G401.6 (cell line): ENCODE measurements around the gene TUBGCP5.

Experiments
- FAIRE-seq: peaks from 2 replicates; lab custom pipeline; 2012; peaks lifted over from hg19 to GRCh38; lab: Jason Lieb, UNC

TUBGCP5 gene

DNA sequence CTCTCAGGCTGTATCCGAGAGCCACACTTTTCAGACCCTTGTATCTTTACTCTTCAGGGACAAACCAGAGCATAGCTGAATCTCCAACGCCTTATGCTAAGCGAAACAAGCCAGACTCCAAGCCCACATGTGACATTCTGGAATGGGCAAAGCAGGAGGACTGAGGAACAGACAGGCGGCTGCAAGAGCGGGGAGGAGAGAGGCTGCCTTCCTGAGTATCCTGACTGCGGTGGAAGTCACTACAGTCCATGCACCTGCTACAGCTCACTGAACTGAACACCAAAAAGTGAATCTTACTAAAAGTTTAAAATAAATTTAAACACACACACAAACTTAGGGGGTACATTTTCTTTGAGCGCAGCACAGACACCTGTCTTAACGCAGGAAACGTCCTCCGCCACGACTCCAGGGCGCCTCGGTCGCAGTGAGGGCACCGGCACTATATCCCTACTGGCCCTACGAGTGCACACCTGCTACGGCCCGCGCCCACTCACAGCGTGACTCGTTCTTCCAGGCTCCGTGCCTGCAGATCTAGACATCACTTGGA is 60.6 kb downstream of the TUBGCP5 start:
- FAIRE-seq, result no peak

DNA sequence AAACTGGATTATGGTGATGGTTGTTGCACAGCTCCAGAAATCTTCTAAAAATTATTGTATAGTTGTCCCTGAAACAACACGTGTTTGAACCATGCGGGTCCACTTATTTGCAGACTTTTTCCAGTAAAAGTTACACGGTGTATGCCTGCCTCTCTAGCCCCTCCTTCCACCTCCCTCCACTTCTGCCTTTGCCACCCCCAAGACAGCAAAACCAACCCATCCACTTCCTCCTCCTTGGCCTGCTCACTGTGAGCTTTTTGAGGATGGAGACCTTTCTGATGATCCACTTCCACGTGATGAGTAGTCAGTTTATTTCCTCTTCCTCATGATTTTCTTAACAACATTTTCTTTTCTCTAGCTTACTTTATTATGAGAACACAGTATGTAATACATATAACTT is 64.6 kb downstream of the TUBGCP5 start:
- no peak for FAIRE-seq

DNA sequence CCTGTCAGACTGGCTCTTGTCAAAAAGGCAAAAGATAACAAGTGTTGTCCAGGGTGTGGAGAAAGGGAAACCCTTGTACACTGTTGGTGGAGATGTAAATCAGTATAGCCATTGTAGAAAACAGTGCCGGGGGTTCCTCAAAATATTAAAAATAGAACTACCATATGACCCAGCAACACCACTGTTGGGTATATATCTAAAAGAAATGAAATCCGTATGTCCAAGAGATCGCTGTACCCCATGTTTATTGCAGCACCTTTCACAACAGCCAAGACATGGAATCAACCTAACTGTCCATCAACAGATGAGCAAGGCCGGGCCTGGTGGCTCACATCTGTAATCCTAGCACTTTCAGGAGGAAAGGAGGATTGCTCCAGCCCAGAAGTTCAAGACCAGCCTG is 65.4 kb downstream of the TUBGCP5 start:
- no peak for FAIRE-seq

DNA sequence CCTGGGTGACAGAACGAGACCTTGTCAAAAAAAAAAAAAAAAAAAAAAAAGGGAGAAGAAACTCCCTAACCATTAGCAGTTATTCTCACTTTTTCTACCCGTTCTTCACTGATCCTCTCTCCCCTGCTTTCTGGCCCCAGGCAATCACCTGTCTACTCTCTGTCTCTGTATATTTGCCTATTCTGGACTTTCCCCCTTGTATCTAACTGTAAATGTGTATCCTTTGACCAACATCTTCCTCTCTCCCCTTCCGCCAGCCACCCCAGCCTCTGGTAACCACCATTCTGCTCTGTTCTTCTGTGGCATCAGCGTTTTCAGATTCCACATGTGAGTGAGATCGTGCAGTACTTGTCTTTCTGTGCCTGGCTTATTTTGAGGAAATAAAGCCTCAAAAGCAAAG is 66.1 kb downstream of the TUBGCP5 start:
- no peak for FAIRE-seq

DNA sequence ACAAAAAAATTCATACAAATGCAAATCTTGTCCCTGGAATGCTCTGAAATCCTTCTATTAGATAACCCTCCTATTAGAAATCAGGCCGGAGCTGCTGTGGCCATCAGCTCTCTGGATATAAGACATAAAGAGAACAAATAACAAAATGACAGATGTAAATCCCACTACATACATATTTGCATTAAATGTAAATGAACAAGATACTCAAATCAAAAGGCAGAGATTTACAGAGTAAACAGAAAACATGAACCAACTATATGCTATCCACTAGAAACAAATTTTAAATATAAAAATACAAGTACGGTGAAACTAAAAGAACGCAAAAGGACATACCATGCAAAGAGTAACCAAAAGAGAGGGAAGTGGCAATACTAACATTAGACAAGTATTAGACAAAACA is 69.9 kb downstream of the TUBGCP5 start:
- FAIRE-seq, result no peak

DNA sequence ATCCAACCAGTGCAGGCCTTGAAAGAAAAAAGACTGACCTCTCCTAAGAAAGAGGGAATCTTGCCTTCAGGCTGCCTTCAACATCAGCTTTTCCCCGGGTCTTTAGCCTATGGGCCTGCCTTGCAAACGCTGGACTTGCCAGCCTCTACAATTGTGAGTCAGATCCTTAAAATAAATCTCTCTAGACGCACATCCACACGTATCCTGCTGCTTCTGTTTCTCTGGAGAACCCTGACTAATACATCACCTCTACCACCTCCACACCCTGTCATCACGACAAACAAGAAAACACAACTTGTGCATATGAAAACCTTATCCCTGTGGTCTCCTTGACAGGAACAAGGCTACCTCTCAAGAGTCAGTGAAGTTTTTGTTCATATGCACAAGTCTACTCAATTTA is 71.0 kb downstream of the TUBGCP5 start:
- no peak for FAIRE-seq

DNA sequence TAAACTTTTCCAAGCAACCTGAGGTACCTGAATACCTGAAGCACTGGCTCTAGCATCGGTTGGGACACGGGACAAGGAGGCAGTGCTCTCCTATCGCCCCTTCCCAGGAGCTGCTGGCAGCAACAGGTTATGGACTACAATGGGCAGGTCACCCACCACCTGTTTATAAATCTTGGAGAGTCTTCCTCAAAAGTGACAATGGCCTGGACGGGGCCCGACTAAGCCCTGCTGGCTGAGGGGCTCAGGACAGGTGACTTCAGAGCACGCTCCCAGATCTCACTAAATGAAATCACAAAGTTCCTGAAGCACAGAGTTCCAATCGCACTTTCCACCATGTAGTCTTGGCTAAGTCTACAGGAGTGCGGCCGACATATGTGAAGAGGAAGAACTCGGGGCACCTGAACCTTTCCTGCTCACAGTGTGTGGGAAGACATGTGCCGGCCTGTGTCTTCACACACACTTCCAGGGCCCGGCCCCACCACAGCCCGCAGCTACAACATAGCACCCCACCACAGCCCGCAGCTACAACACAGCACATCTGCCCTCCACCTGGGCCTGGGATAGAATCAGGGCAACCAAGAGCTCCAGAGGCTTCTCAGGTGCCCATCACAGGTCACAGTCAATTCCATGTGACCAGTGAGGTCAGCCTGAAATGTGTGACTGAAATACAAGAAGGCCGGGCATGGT is 72.1 kb downstream of the TUBGCP5 start:
- no peak for FAIRE-seq

DNA sequence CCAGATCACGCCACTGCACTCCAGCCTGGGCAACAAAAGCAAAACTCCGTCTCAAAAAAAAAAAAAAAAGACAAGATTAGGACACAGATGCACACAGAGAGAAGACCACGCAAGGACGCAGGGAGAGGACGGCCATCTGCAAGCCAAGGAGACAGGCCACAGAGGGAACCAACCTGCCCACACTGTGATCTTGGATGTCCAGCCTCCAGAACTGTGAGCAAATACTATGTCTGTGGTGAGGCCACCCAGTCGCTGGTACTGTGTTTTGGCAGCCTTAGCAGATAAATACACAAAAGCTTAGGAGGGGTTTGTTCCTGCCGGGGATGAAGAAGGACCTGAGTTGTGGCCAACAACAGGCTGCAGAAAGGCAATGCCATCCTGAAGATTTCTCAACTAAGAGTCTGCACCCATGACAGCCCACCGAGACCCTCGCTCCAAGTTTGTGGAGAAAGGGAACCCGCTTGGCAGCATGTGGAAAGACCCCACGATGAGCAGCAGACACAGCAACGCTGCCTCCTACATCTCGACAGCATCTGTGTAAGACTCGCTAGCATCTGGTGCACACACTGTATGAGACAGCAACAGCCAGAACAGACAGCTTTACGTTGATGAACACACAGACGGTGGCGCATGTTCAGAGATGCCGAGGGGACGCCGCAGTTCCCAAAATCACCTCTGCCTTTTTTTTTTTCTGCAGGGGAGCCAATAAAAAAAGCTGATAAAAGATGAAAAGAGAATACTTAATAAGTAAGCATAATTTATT is 72.9 kb downstream of the TUBGCP5 start:
- FAIRE-seq, result no peak

DNA sequence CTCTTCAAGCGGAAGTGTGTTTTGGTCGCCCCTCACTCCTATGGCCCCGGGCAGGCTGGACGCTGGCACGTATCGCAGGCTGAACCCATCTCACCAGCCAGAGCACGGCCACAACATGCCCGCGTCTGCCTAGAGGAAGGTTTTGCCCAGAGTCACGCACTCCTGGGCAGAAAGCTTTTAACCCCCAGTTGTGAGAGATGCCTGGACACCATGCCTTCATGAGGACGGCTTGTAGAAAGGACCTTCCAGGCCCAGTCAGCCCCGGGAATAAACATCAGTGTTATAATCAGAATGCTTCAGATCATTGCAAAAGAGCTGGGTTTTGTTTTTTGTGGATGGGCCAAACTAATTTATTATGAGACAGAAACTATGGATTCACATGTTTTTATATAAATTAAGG is 75.7 kb downstream of the TUBGCP5 start:
- no peak for FAIRE-seq

DNA sequence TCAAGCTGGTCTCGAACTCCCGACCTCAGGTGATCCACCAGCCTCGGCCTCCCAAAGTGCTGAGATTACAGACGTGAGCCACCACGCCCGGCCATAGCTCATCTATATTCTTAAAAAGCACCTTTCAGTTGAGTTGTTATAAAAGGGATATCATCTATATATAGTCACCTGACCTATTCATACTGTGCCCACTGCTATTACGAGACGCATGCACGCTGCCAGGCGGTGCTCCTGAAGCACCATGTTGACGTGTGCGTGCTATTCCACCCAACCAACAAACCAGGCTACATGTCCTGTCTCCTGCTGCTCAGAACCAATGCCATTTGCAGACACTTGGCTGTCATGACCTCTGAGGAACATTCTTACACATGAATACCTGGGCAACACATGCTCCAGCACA is 76.8 kb downstream of the TUBGCP5 start:
- no peak for FAIRE-seq

DNA sequence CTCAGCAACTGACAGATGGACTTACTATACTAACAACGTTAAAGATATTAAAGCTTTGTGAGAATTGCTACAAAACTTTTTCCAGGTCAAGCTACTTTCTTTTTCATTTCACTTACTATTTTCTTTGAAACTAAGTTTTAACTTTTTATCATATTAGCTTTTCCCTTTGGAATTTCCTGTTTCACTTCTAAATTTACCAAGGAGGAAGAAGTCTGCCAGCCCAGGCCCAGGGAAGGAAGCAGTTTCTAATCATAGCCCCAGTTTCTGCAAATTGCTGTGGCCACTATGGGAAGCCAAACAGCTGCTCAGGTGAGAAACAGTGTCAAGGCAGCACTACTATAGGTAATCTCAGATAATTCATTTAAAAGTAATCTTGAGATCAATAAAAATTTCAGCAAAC is 77.6 kb downstream of the TUBGCP5 start:
- FAIRE-seq, result no peak

DNA sequence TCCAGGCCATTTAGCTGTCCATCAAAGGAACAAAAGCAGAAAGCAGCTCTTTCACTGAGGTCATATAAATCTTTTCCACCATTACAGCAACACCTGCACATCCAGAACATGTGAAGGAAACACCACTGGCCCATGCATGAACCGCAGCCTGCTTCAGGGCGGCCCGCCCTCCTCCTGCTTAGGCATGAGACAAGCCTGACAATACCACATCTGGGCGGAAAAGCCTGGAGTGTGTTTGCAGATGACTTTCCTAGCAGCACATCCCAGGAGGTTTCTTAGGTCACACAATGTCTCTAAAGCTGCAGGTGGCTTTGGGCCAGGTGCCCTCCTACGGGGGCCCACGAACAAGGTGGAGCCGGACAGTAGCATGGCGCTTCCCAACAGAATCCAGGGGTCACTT is 78.8 kb downstream of the TUBGCP5 start:
- no peak for FAIRE-seq

DNA sequence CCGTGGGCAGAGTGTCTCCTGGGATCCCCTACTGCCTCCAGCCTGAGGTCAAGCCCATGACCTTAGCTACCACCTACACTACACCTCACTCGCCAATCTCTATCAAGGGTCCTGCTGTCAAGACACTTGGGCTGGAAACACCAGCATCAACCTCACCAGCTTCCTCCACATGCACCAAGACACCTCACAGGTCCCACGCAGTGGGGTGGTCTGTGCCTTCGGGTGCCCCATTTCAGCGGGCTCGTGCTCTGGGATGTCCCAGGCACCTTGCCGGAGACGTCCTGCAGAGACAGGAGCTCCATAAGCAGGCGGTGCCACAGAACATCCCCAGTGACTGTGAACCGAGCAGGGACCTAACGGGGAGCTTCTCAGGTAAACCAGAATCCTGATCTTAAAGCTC is 79.2 kb downstream of the TUBGCP5 start:
- FAIRE-seq, result no peak

DNA sequence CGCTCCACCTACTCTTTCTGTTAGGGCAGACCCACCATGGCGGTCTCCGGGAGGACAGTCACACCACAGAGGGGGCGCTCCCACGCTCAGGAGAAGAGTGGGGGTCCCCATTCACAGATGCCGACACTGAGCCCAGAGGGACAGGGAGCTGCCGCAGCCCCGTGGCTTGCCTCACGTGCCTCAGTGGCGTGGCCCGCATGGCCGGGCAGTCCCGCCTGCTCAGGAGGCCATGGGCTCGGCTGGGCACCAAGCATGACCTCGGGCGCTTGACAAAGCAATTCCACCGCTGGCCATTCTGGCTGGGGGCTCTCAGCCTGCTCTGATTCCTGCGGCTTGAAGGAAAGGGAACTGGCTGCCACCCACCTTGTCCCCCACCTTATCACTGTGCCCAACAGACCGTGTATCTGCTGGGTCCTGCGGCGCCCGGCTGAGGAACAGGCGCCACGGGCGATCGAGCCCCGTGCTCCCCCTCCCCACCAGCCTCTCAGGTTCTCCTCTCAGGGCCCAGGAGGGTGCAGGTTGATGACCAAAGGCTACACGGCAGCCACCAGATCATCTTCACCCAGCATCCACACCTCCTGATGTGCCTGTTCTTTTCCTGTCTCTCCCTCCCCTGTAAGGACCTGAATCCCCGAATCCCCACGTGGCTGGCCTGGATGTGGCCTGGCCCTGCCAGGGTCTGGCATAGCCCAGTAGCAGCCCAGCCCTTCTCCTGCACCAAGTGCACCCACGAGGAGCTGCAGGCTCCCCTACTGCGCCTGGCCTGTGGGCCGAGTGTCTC is 79.9 kb downstream of the TUBGCP5 start:
- FAIRE-seq, result no peak

DNA sequence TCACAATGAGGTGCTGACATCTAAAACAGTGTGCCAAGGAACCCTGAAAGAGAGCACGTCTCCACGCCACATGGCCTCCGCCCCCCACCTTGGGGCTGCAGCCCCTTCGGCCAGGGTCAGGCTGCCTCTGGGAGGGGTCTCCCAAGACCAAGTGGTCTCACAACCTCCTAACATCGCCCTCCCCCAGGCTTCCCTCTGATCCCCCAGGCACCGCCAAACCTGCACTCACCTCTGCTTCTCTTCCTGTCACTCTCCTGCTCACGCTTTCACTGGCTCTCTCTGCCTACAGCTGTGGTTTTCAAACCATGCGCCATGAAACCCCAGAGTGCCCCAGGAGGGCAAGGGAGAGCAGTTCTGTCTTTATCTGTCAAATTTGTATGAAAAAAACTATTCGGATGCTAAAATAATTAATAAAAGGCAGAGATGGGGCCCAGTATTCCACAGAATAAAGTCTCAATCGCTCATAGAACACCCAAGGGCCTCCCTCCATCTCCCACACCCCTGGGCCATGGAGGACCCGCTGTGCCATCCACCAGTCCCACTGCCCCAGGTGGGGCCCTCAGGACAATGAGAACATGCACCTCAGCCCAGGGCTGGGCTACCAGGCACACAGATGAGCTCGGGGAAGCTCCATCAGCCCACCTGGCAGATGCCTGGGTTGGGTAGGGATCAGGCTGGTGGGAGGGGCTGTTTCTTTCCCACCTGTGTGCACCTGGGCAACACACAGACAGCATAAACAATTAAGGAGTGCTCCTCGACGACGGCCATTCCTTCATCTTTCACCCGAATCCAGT is 80.7 kb downstream of the TUBGCP5 start:
- FAIRE-seq, result no peak

DNA sequence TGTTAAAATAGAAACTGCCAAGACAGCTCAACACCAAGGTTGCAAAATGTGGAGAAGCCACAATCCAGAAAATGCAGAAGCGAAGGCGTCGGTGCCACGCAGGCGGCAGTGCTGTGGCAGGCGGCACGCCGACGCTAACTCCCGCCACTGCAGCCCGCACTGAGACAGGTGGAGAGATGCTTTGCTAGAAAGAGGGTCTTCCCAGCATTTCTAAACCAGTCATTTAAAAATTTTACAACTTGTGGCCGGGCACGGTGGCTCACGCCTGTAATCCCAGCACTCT is 82.5 kb downstream of the TUBGCP5 start:
- no peak for FAIRE-seq

DNA sequence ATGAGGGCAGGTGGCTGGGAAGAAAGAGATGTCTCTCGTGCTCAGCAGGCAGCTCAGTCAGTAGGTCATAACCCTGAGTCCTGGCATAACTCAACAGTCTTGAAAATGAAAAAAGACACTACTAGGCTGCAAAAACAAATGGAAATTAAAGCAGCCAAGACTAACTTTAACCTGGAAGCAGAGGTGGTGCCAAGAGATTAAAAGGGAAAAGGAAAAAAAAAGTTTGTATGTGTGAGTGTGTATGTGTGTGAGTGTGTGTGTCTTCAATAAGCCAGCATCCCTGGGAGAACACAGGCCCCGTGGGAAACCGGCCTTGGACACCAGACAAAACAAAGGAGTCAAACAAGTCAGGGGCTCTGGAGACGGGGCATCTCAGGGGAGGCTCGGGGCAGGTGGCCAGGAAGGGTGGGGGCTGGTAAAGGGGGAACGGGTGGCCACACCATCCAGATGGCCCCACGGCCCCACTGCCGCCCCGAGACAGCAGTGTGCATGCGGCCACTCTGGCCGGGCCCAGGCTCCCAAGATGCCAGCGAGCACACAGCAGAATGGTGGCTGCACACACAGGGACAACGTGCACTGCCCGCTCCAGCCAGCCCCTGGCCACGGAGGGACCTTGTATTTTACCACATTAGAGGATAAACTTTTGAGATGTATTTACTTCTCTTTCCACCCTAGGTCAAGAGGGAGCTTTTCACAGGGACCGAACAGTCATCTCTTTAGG is 83.0 kb downstream of the TUBGCP5 start:
- no peak for FAIRE-seq

DNA sequence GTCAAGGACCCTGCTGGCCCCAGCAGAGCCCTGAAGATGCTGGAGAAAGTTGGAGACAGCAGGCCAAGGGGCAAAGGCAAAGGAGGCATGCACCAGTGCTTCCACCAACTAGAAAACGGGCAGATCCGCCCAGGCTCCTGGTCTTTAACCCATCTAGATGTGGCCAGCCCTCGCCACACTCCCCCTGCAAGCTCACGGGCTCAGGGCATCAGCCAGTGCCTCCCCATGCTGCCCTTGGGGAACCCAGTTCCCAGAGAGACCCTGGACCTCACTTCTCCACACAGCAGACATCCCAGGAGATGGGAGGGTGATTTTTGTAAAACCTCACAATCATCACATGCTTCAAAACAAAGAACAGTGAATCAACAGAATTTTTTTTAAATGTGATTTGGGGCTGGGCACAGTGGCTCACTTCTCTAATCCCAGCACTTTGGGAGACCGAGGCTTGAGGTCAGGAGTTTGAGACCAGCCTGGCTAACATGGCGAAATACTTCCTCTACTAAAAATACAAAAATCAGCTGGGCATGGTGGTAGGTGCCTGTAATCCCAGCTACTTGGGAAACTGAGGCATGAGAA is 83.7 kb downstream of the TUBGCP5 start:
- no peak for FAIRE-seq

DNA sequence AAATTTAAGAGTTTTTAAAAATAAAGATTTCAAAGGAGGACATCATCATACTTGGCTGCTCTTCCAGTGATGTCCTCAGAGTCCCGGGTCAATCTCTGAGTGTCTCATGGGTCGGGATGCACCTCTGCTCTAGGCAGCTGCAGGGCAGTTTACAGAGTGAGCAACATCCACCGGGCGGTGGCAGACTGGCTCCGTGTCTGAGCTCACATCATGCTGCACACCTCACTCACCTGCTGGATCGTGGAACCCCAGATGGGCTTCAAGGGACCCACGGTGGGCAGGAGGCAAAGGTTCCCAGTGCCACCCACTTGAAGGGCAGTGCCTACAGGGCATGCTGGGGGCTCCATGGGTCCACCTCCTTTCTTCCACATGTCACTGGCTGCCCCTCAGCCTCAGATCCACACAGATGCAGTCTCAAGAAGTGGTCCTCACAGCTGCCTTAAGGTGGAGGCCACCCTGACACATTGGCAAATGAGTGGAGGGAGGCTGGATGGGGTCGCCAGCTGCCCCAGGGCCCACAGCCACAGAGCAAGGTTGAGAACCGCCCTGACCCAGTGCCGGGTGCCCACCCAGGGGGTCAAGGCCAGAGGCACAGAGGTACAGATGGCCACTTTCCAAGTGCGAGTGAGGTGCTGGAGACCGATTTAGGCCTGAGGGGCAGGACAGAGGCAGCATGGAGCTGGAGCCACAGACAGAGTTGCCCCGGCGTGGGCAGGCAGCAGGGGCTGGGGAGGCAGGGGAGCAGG is 84.4 kb downstream of the TUBGCP5 start:
- FAIRE-seq, result no peak

DNA sequence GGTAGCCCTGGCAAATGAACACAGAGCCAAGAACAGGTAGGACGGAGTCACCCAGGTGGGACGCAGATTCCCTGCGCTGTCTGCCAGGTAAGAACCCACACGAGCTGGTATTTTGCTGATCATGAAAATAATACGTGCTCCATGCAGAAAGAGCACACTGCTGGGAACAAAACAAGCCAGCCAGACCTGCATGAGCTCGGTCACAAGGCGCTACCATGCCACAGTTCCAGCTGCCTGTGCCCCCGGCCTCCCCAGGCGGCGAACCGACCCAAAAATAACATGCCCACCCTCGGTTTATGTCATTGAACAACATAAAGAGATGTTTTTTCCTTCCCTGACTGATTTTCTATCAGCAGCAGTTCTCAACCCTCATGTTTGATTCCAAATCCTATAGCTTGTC is 85.0 kb downstream of the TUBGCP5 start:
- FAIRE-seq, result no peak
